SK-N-MC (cell line): ENCODE data around the gene IFNA21.

ENCODE experiments used
- DNase-seq: peaks from one replicate; pipeline ENCODE4 v3.0.0-alpha.2; 2011; ENCODE audit warnings: low read depth, low spot score
- H3K27ac ChIP-seq: fragments of 200-600 bp; sonication (generic); 2 replicates; pipeline ENCODE4 v1.5.1; 2016; ENCODE audit warnings: mixed run types
- H3K36me3 ChIP-seq: fragments of 200-600 bp; sonication (generic); 2 replicates; pipeline ENCODE4 v1.6.1; 2017; ENCODE audit warnings: antibody characterized with exemption, low read length, mixed read lengths; ENCODE audit not compliant: insufficient read depth
- H3K4me3 ChIP-seq: fragments of 200-600 bp; sonication (generic); 2 replicates; pipeline ENCODE4 v1.5.1; 2016
- H3K9ac ChIP-seq: fragments of 200-600 bp; sonication (generic); 2 replicates; pipeline ENCODE4 v1.8.0; 2017; ENCODE audit warnings: mixed run types, mixed read lengths; ENCODE audit not compliant: insufficient read length
- H3K9me3 ChIP-seq: fragments of 200-600 bp; sonication (generic); 2 replicates; pipeline ENCODE4 v1.6.1; 2017; ENCODE audit warnings: low read depth, mild to moderate bottlenecking, antibody characterized with exemption, low read length, moderate library complexity, mixed read lengths
- EZH2 ChIP-seq: fragments of 200-600 bp; sonication (generic); IDR thresholded peaks from one replicate; pipeline ENCODE4 v1.6.1; 2017; ENCODE audit warnings: antibody characterized with exemption
- FOXP2 ChIP-seq: optimal IDR thresholded peaks from 2 replicates; pipeline ENCODE3; 2011; ENCODE audit warnings: mild to moderate bottlenecking, moderate library complexity; ENCODE audit not compliant: insufficient read depth; ENCODE audit errors: extremely low read length, control extremely low read depth
- POLR2AphosphoS5 ChIP-seq: IDR thresholded peaks from 2 replicates; pipeline ENCODE4 v1.6.1; 2012; ENCODE audit warnings: mild to moderate bottlenecking, low read depth, low read length, borderline replicate concordance

The IFNA21 gene

DNA sequence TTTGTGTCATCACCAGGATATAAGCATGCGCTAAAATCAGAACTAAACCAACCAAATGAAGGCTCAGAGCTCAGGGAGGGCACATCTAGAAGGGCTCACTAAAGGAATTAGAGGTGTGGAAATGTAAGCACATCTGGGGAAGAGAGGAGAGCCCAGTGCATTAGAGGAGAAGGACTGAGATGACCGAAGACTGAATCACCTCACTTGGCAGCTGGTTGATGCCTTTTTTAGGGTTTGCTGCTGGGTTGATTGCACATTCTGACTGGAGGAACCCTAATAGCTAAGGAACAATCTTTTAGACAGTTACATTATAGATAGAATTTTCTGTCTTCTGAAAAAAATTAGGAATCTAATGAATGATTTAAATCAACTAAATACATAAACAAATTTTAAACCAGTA, 8.2 kb upstream of the IFNA21 start:
- H3K9me3 ChIP-seq, result no peaks in the 10 kb centered on the region
- H3K4me3 ChIP-seq, result no peak overlapping the region
- no peaks in the 10 kb centered on the region for H3K36me3 ChIP-seq
- no peak overlapping the region for H3K9ac ChIP-seq
- TF ChIP-seq FOXP2 (no peak), POLR2AphosphoS5 (no peak), EZH2 (no peak)
- DNase-seq, result no peak
- no peak overlapping the region for H3K27ac ChIP-seq

DNA sequence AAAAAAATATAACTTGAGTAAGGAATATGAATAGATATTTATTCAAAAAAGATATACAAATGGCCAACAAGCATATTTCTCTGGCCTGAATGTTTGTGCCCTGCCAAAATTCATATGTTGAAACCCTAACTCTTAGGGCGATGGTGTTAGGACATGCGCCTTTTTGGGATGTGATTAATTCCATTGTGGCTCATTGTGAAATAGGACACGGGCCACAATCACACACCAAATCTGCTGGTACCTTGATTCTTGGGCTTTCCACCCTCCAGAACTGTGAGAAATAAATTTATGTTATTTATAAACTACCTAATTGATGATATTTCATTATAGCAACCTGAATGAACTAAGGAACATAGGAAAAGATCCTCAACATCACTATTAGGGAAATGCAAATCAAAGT, 5.7 kb upstream of the IFNA21 start:
- no peak for DNase-seq
- H3K9me3 ChIP-seq, result no peaks in the 10 kb centered on the region
- no peak overlapping the region for H3K4me3 ChIP-seq
- no peak overlapping the region for H3K9ac ChIP-seq
- H3K36me3 ChIP-seq, result no peaks in the 10 kb centered on the region
- TF ChIP-seq POLR2AphosphoS5, result no peak
- no peak for TF ChIP-seq FOXP2
- no peak for TF ChIP-seq EZH2
- H3K27ac ChIP-seq, result no peak overlapping the region

DNA sequence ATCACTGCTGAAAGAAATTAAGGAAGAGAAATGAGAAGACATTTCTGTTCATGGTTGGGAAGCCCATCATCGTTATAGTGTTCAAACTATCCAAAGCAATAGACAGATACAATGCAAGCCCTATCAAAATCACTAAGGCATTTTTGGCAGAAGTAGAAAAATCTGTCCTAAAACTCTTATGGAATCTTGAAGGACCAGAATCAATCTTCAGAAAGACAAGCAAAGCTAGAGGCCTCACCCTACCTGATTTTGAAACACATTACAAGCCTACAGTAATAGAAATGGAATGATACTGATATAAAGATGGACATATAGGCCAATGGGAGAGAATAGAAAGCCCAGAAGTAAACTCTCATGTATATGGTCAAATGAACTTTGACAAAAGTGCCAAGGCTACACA, 4.9 kb upstream of the IFNA21 start:
- H3K36me3 ChIP-seq, result no peaks in the 10 kb centered on the region
- no peaks in the 10 kb centered on the region for H3K9me3 ChIP-seq
- no peak for DNase-seq
- no peak overlapping the region for H3K4me3 ChIP-seq
- no peak overlapping the region for H3K9ac ChIP-seq
- no peak for TF ChIP-seq FOXP2
- no peak for TF ChIP-seq POLR2AphosphoS5
- no peak for TF ChIP-seq EZH2
- H3K27ac ChIP-seq, result no peak overlapping the region

DNA sequence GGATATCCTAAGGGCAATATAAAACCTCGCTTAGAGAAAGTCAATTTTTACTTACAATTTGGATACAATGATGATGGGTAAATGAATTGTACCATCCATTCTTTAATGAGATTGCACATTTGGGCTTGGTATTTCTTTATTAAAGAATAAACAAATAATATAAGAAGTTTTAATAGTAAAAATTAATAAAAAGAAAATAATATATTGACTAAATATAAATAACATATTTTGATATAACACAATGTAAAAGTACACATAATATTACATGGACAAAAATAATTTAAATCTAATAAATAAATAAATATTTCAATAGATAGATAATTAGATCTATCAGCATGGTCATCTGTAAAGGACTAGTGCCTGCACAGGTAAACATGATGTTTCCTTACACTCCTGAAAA, 944 bp downstream of the IFNA21 start:
- no peak for TF ChIP-seq EZH2
- TF ChIP-seq FOXP2, result no peak
- no peak for TF ChIP-seq POLR2AphosphoS5
- no peak for DNase-seq
- Histone ChIP-seq H3K36me3 (no peaks in the 10 kb centered on the region), H3K27ac (no peak overlapping the region), H3K9ac (no peak overlapping the region), H3K9me3 (no peaks in the 10 kb centered on the region), H3K4me3 (no peak overlapping the region)

DNA sequence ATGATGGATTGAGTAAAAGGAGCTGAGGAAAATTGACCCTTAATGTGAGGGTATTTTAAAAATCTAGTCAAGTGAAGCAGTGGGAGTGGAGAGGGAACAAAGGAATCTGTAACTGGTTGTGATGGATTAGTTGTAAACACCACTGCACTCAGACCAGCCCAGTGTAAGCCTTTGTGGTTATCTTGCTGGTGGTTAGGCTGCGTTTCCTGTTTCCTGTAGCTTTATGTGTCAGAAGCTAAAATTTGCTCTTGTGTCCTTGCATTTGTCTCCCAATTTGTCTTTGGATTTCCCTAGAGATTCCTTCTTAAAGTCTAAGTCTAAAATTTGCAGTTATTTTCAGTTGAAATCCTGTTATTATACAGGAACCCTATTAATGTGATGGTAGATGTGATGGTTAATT, 6.3 kb downstream of the IFNA21 start:
- no peak for DNase-seq

DNA sequence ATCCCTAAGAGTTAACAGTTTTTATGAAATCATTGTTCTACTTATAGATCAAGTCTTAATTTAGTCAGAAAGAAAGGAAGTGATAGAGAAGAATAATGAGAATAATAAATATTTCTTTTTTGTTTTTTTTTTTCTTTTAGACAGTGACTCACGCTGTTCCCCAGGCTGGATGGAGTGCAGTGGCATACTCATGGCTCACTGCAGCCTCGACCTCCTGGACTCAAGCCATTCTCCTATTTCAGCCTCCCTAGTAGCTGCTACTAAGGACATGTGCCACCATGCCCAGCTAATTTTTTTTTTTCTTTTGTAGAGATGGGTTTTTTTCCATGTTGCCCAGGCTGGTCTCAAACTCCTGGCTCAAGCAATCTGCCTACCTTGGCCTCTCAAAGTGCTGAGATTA, 11.0 kb downstream of the IFNA21 start:
- H3K9me3 ChIP-seq, result no peaks in the 10 kb centered on the region
- H3K36me3 ChIP-seq, result no peaks in the 10 kb centered on the region
- H3K4me3 ChIP-seq, result no peak overlapping the region
- no peak overlapping the region for H3K27ac ChIP-seq
- TF ChIP-seq POLR2AphosphoS5 (no peak), EZH2 (no peak)
- no peak overlapping the region for H3K9ac ChIP-seq
- no peak for DNase-seq

More for the DNA sequence above, 6.3 kb downstream of the IFNA21 start:
- H3K9me3 ChIP-seq, result no peaks in the 10 kb centered on the region
- no peak for TF ChIP-seq FOXP2
- no peak for TF ChIP-seq POLR2AphosphoS5
- no peak overlapping the region for H3K4me3 ChIP-seq
- H3K36me3 ChIP-seq, result no peaks in the 10 kb centered on the region
- H3K9ac ChIP-seq, result no peak overlapping the region
- no peak overlapping the region for H3K27ac ChIP-seq

DNA sequence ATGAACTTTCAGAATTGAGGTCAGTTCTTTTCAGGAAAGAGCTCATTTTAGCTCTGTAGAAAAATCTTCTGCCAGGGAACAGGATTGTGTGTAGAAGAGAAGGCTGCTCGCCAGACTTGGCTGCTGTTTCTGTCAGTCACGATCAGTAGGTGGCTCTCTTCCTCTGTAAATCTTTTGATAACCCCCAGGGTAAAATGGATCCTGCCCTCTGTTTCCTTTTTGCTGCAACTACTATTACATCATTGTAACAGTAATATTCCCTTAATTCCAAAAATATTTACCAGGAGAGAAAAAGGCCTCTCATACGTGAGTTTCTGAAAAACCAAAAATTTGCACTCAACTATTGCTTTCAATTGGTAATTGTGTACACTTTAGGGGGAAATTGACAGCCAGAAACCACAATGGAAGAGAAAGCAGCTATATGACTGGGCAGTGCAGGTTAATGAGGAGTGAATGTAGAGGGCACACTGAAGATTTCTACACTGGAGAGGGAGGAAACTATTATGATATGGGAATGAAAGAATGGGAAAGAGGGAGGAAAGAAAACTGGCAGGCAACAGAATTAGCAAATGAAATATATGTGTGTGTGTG, 12.3 kb downstream of the IFNA21 start:
- TF ChIP-seq FOXP2 (no peak), EZH2 (no peak)
- peak overlapping the region; percentile 28; the same call in 1 of the 2 replicates for H3K4me3 ChIP-seq
- no peak overlapping the region for H3K27ac ChIP-seq
- no peaks in the 10 kb centered on the region for H3K9me3 ChIP-seq
- no peak overlapping the region for H3K9ac ChIP-seq
- no peaks in the 10 kb centered on the region for H3K36me3 ChIP-seq
- peak; percentile 18 for DNase-seq

DNA sequence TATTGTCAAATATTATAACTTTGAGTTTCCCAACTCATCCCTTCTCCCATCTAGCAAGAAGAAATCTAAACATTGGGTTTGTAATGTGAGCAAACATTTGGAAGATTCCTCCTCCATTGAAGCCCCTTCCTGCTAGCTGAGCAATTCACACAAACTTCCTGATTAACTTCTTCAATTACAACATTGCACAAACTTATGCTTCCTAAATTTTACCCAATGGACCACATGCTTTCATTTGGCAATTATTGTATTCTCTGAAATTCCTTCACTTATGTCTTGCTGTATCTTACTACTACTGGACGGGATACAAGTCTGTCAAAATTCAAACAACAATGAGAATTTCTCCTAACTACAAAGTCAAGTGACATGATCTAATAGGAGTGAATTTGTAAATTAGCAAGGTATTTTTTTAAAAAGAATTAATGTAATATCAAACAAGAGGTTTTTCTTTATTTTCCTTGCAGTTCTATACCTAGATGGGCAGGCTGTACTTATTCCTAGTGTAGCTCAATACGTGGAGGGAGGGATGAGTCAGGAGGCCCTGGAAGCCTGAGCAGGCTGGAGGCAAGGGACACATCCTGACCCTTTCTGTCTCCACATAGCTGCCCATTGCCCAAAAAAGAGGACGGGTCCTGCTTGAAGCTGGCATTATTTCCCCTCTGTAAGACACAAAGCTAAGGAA, 13.0 kb downstream of the IFNA21 start:
- H3K9ac ChIP-seq, result no peak overlapping the region
- H3K9me3 ChIP-seq, result no peaks in the 10 kb centered on the region
- no peaks in the 10 kb centered on the region for H3K36me3 ChIP-seq
- no peak overlapping the region for H3K27ac ChIP-seq
- no peak for TF ChIP-seq FOXP2
- TF ChIP-seq POLR2AphosphoS5, result no peak
- no peak for TF ChIP-seq EZH2
- no peak for DNase-seq
- no peak overlapping the region for H3K4me3 ChIP-seq

DNA sequence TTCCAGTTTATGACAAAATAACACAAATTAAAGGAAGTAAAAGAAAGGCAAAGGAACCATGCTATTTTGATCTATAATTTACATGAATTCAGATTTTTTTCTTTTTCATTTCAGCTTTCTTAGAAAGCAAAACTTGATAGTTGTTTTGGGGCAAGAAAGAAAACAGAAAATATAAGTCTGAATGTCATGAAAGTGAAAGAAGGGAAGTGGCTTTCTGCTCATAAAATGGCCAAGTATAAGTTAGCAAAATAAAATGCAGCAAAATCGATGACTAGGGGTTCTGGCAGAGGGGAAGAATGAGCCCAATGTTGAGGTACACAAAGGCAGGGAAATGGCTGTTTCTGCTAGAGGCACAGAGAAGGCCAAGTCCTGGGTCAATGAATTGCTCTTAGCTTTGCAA, 21.9 kb downstream of the IFNA21 start:
- no peak for DNase-seq
- Histone ChIP-seq H3K4me3 (no peak overlapping the region), H3K9me3 (no peaks in the 10 kb centered on the region), H3K27ac (no peak overlapping the region), H3K36me3 (no peaks in the 10 kb centered on the region), H3K9ac (no peak overlapping the region)
- TF ChIP-seq POLR2AphosphoS5 (no peak), EZH2 (no peak), FOXP2 (no peak)
